ENCODE data around the gene SPIN1.

The SPIN1 gene

GRCh38 chr9:88359974-88360373 is 28.3 kb upstream of the SPIN1 start:
- no peak for TF ChIP-seq CTCF (IDR thresholded peaks at IDR 0.05; ENCODE audit: control extremely low read depth, extremely low read depth, low read depth, missing control alignments)
- ChIA-PET CTCF (no interaction called here), POLR2A (no interaction called here)
- DNase-seq (ENCODE audit: extremely low spot score), result no peak

- no peak for DNase-seq (ENCODE audit: extremely low spot score)
- no peak for TF ChIP-seq CTCF (IDR thresholded peaks at IDR 0.05; ENCODE audit: control extremely low read depth, extremely low read depth, low read depth, missing control alignments)
- ChIA-PET POLR2A (no interaction called here), CTCF (no interaction called here)
Observed at GRCh38 chr9:88362681-88363080, 25.6 kb upstream of the SPIN1 start.

GRCh38 chr9:88363661-88364060 is 24.6 kb upstream of the SPIN1 start:
- POLR2A ChIA-PET, result interaction anchor here (0.6 kb wide), 1 partner anchor 39 kb away, joined by 3 read pairs; no protein-coding TSS in a partner anchor
- CTCF ChIA-PET, result no interaction called here
- DNase-seq (ENCODE audit: extremely low spot score), result no peak
- no peak for TF ChIP-seq CTCF (IDR thresholded peaks at IDR 0.05; ENCODE audit: control extremely low read depth, extremely low read depth, low read depth, missing control alignments)

GRCh38 chr9:88364706-88365105 is 23.5 kb upstream of the SPIN1 start:
- TF ChIP-seq CTCF (IDR thresholded peaks at IDR 0.05; ENCODE audit: control extremely low read depth, extremely low read depth, low read depth, missing control alignments), result no peak
- DNase-seq (ENCODE audit: extremely low spot score), result no peak
- POLR2A ChIA-PET, result no interaction called here
- CTCF ChIA-PET, result no interaction called here

GRCh38 chr9:88370346-88370745 is 17.9 kb upstream of the SPIN1 start:
- no peak for DNase-seq (ENCODE audit: extremely low spot score)
- POLR2A ChIA-PET, result no interaction called here
- no peak for TF ChIP-seq CTCF (IDR thresholded peaks at IDR 0.05; ENCODE audit: control extremely low read depth, extremely low read depth, low read depth, missing control alignments)
- CTCF ChIA-PET, result interaction anchor here (1.4 kb wide), 1 partner anchor 209 kb away, joined by 3 read pairs; no protein-coding TSS in a partner anchor

GRCh38 chr9:88372103-88372654 is 16.1 kb upstream of the SPIN1 start:
- ChIA-PET CTCF (interaction anchor here (1.2 kb wide), 1 partner anchor 43 kb away, joined by 3 read pairs; no protein-coding TSS in a partner anchor), POLR2A (no interaction called here)
- no peak for TF ChIP-seq CTCF (IDR thresholded peaks at IDR 0.05; ENCODE audit: control extremely low read depth, extremely low read depth, low read depth, missing control alignments)
- DNase-seq (ENCODE audit: extremely low spot score), result no peak

- CTCF ChIA-PET, result no interaction called here
- no peak for DNase-seq (ENCODE audit: extremely low spot score)
- no peak for TF ChIP-seq CTCF (IDR thresholded peaks at IDR 0.05; ENCODE audit: control extremely low read depth, extremely low read depth, low read depth, missing control alignments)
- POLR2A ChIA-PET, result no interaction called here
Observed at GRCh38 chr9:88373045-88373444, 15.2 kb upstream of the SPIN1 start.
